Loucy (cell line): ENCODE data around the gene EPAS1.

Experiments
- H2AFZ ChIP-seq: fragments of 200-600 bp; sonication (generic); 2 replicates; pipeline ENCODE4 v1.6.0; 2016; ENCODE audit warnings: antibody characterized with exemption, mild to moderate bottlenecking, low read length, moderate library complexity
- H3F3A ChIP-seq: fragments of 200-600 bp; 2 replicates; pipeline ENCODE4 v1.6.0; 2016; ENCODE audit warnings: antibody characterized with exemption, low read depth, mild to moderate bottlenecking
- H3K27me3 ChIP-seq: fragments of 200-600 bp; sonication (generic); 2 replicates; pipeline ENCODE4 v1.6.1; 2014; ENCODE audit warnings: low read length, mild to moderate bottlenecking; ENCODE audit not compliant: insufficient read depth, poor library complexity, severe bottlenecking
- H3K36me3 ChIP-seq: fragments of 200-600 bp; sonication (generic); 2 replicates; pipeline ENCODE4 v1.6.1; 2016; ENCODE audit warnings: low read length; ENCODE audit not compliant: insufficient read depth
- H3K4me1 ChIP-seq: fragments of 200-600 bp; sonication (generic); 2 replicates; pipeline ENCODE4 v1.5.1; 2014; ENCODE audit warnings: low read length, mild to moderate bottlenecking; ENCODE audit not compliant: insufficient read depth, poor library complexity, severe bottlenecking
- H3K4me2 ChIP-seq: fragments of 200-600 bp; sonication (generic); 2 replicates; pipeline ENCODE4 v1.6.0; 2014; ENCODE audit warnings: antibody characterized with exemption, low read length, low read depth, mild to moderate bottlenecking; ENCODE audit not compliant: poor library complexity, severe bottlenecking
- H3K4me3 ChIP-seq: fragments of 200-600 bp; sonication (generic); 2 replicates; pipeline ENCODE4 v1.5.1; 2014; ENCODE audit warnings: low read length, mild to moderate bottlenecking, mixed read lengths; ENCODE audit not compliant: poor library complexity, severe bottlenecking
- H3K79me2 ChIP-seq: fragments of 200-600 bp; sonication (generic); 2 replicates; pipeline ENCODE4 v1.6.1; 2014; ENCODE audit warnings: low read length; ENCODE audit not compliant: insufficient read depth
- H3K9ac ChIP-seq: fragments of 200-600 bp; sonication (generic); 2 replicates; pipeline ENCODE4 v1.6.0; 2014; ENCODE audit warnings: mild to moderate bottlenecking, low read depth, low read length, moderate library complexity; ENCODE audit not compliant: poor library complexity, severe bottlenecking
- H3K9me2 ChIP-seq: fragments of 200-600 bp; sonication (generic); replicated peaks from 2 replicates; pipeline ENCODE4 v1.6.1; 2016; ENCODE audit warnings: low read depth, low read length, mixed read lengths
- H3K9me3 ChIP-seq: fragments of 200-600 bp; sonication (generic); 2 replicates; pipeline ENCODE4 v1.6.1; 2014; ENCODE audit warnings: mild to moderate bottlenecking, antibody characterized with exemption, low read length, low read depth; ENCODE audit not compliant: insufficient read depth
- H4K20me1 ChIP-seq: fragments of 200-600 bp; sonication (generic); 2 replicates; pipeline ENCODE4 v1.6.0; 2014; ENCODE audit warnings: antibody characterized with exemption, low read length, mild to moderate bottlenecking; ENCODE audit not compliant: insufficient read depth, poor library complexity, severe bottlenecking
- CTCF ChIP-seq: fragments of 200-600 bp; sonication (generic); conservative IDR thresholded peaks from 2 replicates; pipeline ENCODE4 v1.5.1; 2014; ENCODE audit warnings: mild to moderate bottlenecking, antibody characterized with exemption, low read length
- EZH2phosphoT487 ChIP-seq: fragments of 200-600 bp; IDR thresholded peaks from 2 replicates; pipeline ENCODE4 v1.6.1; 2018; ENCODE audit warnings: antibody characterized with exemption, mild to moderate bottlenecking, moderate library complexity, borderline replicate concordance

EPAS1 gene

GRCh38 chr2:46283693-46284092, 13.5 kb upstream of the EPAS1 start:
- no peaks in the 10 kb centered on the region for H3F3A ChIP-seq
- no peaks in the 10 kb centered on the region for H3K27me3 ChIP-seq
- H3K4me2 ChIP-seq, result no peak overlapping the region
- no peak overlapping the region for H3K9ac ChIP-seq
- no peaks in the 10 kb centered on the region for H4K20me1 ChIP-seq
- H3K36me3 ChIP-seq, result no peaks in the 10 kb centered on the region
- no peak overlapping the region for H2AFZ ChIP-seq
- no peaks in the 10 kb centered on the region for H3K9me3 ChIP-seq
- H3K79me2 ChIP-seq, result no peaks in the 10 kb centered on the region
- TF ChIP-seq CTCF (no peak), EZH2phosphoT487 (no peak)
- peaks cover 17% of the 10 kb centered on the region for H3K4me1 ChIP-seq
- H3K9me2 ChIP-seq, result no peaks in the 10 kb centered on the region
- no peak overlapping the region for H3K4me3 ChIP-seq

- H3K4me1 ChIP-seq, result peaks cover 17% of the 10 kb centered on the region
- H3K4me3 ChIP-seq, result no peak overlapping the region
- TF ChIP-seq EZH2phosphoT487 (no peak), CTCF (no peak)
- H3K36me3 ChIP-seq, result no peaks in the 10 kb centered on the region
- no peaks in the 10 kb centered on the region for H3K27me3 ChIP-seq
- H3K79me2 ChIP-seq, result no peaks in the 10 kb centered on the region
- no peaks in the 10 kb centered on the region for H3K9me3 ChIP-seq
- H3K4me2 ChIP-seq, result no peak overlapping the region
- H2AFZ ChIP-seq, result no peak overlapping the region
- H3F3A ChIP-seq, result no peaks in the 10 kb centered on the region
- no peaks in the 10 kb centered on the region for H3K9me2 ChIP-seq
- H4K20me1 ChIP-seq, result no peaks in the 10 kb centered on the region
- H3K9ac ChIP-seq, result no peak overlapping the region
Measured at GRCh38 chr2:46284260-46284659, 12.9 kb upstream of the EPAS1 start.

- H2AFZ ChIP-seq, result no peak overlapping the region
- no peaks in the 10 kb centered on the region for H4K20me1 ChIP-seq
- no peaks in the 10 kb centered on the region for H3K79me2 ChIP-seq
- H3K9ac ChIP-seq, result no peak overlapping the region
- no peaks in the 10 kb centered on the region for H3K9me3 ChIP-seq
- TF ChIP-seq CTCF (no peak), EZH2phosphoT487 (no peak)
- peaks cover 17% of the 10 kb centered on the region for H3K4me1 ChIP-seq
- no peaks in the 10 kb centered on the region for H3K36me3 ChIP-seq
- no peak overlapping the region for H3K4me2 ChIP-seq
- H3K9me2 ChIP-seq, result no peaks in the 10 kb centered on the region
- H3K27me3 ChIP-seq, result no peaks in the 10 kb centered on the region
- H3F3A ChIP-seq, result no peaks in the 10 kb centered on the region
- no peak overlapping the region for H3K4me3 ChIP-seq
Measured at GRCh38 chr2:46284796-46285195, 12.4 kb upstream of the EPAS1 start.
